Activated CD8-positive, alpha-beta memory T cell treated with anti-CD3 and anti-CD28 coated beads, Interleukin-2, amount 50 U/mL, for 24 hours (primary cell): ENCODE results near the gene TBC1D5.
"Not testable (repeated sequence)": the region's sequence is repeated elsewhere in the genome, so short reads cannot be mapped to it uniquely, and the experiment has no call there.

Experiments used
- DNase-seq: peaks from one replicate; pipeline ENCODE4 v3.0.0-alpha.2; 2020; ENCODE audit errors: extremely low read depth

Gene TBC1D5

DNA sequence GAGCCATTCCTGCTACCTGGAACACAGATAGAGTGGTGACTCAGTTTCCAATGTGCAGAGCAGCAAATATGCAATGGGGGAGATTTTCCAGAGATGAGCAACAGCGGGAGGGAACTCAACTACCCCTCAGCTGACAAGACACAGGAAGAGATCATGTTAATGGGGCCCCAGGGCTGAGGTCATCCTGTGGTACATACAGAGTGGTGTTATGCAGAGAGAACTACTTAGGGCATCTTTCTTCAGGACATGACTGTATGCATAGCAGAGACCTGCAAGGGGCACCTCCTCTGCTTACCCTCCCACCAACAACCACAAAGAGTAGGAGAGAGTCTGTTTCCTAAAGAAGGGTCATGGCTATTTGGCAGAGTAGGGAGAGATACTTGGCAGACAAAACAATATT, 6.8 kb upstream of the TBC1D5 start:
- no peak for DNase-seq

DNA sequence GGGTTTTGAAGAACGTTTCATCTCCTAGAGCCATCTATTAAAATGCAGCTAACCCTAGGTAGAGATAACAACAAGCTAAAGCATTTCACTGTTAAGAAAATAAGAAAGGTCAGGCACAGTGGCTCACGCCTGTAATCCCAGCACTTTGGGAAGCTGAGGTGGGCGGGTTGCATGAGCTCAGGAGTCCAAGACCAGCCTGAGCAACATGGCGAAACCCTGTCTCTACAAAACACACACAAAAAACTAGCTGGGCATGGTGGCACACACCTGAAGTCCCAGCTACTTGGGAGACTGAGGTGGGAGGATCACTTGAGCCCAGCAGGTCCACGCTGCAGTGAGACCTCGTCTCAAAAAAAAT, 5.4 kb upstream of the TBC1D5 start:
- DNase-seq = no peak

DNA sequence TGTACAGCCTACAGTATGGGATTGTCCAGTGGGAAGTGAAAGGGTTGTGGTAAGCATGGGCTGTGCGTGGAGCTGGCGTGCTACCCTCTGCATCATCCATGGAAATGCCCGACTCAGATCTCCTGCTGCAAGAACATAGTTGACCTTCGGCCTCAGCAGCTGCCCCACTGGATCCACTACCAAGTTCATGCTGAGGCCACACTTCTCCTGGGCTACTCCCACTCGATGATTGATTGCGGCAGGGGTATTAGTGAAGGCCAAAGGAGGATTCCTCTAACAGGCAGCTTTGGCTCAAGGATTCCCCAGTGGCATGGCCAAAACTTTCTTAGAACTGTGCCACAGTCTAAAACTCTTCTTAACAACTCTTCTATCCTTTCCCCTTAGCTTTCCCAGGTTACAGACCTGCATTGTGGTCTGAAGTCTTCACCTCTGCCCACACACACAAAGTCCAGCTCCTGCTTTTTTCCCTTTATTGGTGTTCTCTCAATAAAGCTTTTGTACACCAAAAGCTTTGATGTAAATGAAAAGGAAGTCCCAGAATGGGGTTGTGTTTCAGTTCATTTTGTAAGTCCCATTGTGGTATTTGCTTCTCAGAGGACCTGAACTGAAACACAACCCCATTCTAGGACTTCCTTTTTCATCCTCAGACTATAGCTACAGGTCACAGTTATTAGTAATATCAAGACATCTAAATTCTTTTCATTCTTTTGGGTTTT, 4.9 kb upstream of the TBC1D5 start:
- no peak for DNase-seq

DNA sequence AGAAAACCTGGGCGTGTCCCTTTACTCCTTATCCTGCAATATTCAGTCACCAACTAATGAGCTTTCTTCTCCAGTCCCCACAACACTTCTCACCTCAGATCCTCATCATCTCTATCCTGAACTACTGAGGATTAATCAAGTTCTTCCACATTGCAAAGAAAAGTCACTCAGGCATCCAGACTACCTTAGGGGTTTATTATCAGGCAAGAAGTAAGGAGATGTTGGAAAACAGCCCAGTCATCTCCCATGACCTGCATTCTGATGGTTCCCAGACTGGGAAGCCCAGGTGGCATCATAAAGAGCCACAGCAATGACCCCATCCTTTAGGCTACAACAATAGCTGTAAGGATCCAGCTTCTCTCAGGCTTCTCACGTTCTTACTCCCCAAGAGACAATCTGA, 3.5 kb upstream of the TBC1D5 start:
- DNase-seq = no peak

DNA sequence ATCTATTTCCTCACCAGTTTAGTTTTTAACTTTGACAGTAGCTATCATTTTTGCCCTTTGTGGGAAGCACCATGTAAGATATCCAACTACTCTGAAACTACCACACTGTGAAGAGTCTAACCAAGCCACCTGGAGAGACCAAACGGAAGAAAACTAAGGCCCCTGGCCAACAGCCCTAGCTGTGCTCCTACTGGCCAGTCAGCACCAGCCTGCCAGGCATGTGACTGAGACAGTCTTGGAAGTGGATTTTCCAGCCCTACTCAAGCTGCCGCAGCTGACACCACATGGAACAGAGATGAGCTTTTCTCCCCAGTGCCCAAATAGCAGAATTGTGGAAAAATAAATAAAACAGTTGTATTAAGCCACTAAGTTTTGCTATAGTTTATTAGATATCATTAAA, 2.9 kb upstream of the TBC1D5 start:
- DNase-seq = no peak

DNA sequence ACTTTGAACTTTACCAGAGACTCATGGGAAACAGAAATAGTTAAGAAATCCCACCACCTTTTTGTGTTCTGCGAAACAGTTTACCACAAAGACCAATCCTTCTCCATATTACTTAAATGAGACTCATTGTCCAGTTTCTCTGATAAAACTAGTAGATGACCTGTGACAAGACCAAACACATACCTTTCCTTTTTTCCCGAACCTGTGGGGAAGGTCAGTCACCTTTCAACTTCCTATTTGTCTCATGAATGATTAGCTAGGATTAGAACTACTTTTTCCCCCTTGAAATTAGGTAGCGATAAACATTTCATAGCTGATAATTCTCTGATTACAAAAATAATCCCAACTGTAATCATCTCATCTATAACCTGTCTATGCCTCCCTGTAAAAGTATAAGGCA, 2.3 kb upstream of the TBC1D5 start:
- no peak for DNase-seq

DNA sequence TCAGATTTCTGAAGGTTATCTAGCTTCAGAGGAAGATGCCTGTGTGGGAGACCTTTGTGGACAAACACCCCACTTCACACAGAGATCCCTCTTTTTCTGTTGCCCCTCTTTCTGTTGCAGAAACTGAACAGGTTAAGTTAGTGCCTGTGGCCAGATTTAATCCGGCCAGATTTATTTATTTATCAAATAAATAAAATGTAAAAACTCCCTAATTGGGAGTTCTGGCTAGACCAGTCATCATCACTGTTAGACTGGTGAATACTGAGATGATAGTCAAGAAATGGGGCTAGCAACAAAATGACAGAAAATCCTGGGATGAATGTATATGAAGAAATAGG, 1.2 kb upstream of the TBC1D5 start:
- no peak for DNase-seq

DNA sequence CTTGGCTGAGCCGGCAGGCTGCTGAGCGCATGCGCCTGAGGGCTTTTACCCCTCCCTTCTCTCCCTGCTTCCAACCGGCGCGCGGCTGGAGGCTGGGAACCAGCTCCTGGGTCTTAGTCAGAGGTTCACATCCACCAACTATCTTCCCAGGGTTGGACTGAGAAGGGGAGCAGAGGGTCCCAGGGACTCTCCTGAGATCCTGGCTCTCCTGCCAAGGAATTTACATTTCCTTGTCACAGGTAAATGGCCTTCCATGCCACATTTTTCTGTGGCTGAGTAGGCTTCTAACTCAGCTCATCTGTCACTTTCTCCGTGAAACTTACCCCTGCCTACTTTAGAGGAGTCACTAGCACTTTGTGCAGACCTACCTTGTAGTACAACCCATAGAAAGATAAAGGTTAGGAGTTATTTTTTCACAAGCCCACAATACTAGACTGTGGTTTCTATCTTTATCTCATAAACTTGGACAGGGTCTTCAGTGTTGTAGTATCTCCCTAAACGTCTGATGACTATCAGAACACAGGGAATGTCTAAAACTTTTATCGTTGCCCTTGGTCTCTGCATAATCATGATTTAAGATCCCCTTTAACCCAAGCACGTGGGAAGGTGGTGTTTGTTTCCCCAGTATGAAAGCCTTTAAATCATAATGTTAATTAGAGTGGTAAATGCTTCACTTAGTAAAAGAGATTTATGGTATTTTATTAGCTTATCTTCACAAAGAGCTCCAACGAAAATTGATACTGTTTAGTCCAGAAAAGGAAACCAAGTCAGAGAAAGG, 638 bp upstream of the TBC1D5 start:
- DNase-seq = no peak

DNA sequence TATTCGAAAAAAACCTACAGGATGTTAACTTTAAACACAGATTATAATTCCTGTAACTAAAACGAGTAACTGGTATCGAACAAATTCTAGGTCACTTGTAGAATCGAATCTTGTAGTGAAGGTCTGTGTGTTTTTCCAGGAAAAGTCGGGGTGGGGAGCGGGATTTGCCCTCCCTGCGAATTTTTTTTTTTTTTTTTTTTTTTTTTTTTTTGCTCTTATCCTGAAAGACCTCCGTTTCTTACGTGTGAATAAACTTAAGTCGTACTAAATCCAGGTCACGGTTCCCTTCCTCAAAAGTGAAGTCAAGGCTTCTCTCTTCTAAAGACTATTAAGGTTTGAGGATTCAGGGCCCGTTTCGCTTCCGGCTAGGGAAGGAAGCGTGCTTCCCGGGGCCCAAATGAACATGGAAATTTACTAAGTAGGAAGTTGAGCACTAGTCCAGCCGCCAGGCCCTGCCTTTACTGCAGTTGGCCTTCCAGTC, 770 bp downstream of the TBC1D5 start:
- no peak for DNase-seq

DNA sequence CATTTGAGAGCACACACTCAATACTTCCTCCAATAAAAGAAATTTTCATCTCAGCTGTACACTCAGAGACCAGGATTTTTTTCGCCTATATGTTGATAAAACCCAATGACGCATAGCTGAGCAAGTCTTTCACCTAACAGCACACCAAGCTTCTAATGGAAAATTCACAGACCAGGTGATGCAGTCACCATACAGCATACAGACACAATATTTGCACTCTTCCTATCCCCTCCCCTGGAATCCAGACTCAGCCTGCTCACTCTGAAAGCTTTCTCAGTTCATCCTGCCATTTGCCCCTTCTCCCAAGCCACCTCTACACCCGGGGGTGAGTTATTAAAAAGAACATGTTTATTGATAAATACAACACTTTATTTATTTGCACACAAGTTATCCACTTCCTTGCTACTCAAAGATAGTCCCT, 1.7 kb downstream of the TBC1D5 start:
- DNase-seq = no peak

DNA sequence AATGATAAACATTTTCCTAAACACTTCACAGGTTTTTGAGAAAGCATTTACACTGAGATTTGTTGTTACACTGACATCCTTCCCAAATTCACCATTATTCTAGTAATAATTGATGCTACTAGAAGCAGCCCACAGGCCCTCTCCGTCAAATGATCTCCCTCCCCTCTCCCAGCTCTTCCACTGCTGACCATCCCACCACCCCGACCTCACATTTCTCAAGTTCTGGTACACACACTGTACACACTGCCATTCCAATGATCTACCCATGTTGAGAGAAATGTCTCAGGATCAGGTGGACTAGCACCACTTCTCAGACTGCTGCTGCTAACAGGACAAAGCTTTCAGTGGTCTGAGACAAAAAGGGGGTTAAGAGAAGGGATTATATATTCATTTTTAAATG, 3.5 kb downstream of the TBC1D5 start:
- DNase-seq = no peak

DNA sequence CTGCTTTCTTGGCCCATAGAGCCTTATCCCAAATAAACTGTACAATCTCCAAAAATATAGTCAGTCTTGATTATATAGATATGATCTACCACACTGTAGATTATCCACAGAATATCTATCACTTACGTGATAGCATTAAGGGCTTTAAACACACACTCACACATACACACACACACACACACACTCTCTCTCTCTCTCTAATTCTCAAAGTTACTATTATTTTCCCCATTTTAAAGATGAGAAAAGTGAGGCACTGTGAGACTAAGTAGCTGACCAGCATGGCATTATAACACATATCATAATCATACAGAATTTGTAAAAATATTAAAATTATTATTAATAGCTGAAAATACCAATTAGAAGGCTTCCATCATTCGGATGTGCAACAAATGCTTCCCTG, 4.2 kb downstream of the TBC1D5 start:
- no peak for DNase-seq

DNA sequence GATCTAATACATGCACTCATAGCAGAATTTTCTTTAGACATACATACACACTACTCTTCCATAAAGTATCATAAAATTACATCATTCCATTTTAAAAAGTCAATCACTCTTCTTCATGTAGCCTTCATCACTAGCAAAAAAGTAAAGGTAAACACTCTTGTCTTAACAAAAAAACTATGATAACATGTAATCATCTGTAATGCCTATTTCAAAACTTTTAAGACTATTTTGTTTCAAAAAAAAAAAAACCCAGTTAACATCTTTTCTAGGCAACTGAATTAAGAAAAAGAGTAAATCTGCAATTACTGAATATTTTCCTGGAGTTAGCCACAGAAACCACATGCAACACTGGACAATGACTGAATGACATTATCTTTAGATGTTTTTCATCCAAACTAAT, 4.8 kb downstream of the TBC1D5 start:
- no peak for DNase-seq

DNA sequence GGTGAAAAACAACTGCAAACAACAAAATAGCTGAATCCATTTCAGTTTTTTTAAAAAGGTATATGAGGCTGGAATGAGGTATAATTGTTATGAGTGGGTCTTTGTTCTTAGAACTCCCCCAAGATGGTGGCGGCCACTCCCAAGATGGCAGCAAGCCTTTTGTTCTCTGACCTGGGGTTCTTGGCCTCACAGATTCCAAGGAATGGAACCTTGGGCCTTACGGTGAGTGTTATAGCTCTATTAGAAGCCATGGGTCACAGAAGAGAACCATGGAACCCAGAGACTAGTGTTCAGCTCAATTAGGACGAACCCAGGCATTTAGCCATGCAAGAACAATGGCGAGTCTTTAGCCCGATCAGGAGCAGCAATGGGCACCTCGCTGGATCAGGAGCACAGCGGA, 7.1 kb downstream of the TBC1D5 start:
- not testable (repeated sequence) for DNase-seq

DNA sequence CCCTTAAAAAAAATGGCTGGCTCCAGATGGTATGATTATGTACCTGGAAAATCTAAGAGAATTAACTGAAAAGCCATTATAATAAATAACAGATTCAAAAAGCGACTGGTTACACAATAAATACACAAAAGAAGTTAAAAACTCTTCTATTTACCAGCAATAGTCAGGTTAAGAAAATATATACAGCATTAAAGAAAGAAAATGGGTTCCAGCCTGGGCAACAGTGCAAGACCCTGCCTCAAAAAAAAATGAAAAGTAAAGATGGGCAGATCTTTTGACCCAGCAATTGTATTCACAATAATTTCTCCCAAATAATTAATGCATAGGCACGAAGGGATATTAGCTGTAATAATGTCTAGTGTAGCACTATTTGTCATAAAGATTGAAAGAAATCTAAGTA, 8.7 kb downstream of the TBC1D5 start:
- no peak for DNase-seq

DNA sequence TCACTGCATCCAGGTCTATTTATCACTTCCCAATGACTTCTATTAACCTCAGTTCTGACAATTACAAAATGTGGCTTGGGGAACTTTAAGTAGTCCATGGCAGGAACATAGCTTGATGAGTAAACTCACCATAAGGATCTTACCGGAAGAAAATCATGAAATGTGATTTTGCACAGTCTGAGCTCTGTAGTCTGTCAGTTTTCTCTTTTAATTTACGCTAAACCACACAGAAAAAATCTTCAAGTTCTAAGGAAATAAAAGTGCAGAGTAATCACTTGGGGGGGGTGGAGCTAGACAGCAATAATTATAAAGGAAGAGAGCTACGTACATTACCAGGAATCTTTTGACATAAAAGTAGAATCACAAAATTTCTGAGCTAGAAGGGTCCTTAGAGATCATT, 9.2 kb downstream of the TBC1D5 start:
- no peak for DNase-seq

DNA sequence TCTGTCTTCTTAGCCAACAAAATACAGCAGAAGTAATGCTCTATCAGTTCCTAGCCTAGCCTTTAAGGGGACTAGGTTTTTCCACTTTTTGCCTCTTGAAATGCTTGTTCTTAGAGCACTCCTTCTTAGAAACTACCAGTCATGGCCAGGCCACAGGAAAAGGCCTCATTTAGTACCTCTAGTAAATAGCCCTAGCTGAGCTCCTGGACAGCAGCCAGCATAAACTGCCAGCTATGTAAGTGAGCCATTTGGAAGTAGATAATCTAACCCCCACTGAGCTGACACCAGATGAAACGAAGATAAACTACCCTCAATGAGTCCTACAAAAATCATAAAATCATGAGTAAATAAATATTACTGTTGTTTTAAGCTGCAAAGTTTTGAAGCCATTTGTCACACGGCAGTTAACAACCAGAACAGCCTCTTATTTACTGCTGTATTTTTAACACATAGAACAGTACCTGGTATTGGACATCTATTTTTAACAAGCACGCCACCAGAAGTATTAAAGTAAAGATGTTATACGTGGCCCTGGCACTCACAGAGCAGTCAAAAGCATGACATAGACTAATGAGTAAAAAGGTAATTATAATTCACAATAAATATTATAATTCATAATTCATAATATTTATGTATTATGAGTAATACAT, 12.0 kb downstream of the TBC1D5 start:
- DNase-seq = no peak

DNA sequence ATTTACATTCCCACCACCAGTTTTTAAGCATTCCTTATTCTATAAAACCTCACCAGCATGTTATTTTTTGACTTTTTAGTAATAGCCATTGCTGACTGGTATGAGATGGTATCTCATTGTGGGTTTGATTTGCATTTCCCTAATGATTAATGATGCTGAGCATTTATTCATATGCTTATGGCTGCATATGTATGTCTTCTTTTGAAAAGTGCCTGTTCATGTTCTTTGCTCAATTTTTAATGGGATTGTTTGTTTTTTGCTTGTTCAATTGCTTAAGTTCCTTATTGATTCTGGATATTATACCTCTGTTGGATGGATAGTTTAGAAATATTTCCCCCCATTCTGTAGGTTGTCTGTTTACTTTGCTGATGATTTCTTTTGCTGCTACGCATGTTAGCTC, 16.1 kb downstream of the TBC1D5 start:
- no peak for DNase-seq

DNA sequence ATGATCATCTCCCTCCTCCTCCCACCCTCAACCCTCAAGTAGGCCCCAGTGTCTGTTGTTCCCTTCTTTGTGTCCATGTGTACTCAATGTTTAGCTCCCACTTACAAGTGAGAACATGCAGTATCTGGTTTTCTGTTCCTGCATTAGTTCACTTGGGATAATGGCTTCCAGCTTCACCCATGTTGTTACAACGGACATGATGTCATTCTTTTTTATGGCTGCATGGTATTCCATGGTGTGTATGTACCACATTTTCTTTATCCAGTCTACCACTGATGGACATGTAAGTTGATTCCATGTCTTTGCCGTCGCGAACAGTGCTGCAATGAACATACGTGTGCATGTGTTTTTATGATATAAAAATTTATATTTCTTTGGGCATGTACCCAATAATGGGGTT, 16.6 kb downstream of the TBC1D5 start:
- DNase-seq = not testable (repeated sequence)

DNA sequence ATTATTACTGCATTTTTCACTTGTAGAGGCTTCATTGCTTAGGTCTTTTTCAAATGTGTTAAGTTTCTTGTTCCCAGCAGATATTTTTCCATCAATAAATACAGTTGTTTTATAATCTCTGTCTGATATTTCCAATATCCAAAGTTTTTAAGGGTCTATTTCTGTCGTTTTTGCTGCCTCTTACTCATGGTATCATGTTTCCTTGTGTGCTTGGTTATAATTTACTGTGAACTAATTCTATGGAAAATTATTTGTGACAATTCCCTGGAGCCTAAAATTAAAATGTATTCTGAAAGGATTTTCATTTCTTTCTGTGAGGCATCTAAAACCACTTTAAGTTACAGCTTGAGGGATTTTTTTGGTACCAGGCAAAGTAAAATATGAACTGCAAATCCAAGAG, 17.5 kb downstream of the TBC1D5 start:
- DNase-seq = no peak

DNA sequence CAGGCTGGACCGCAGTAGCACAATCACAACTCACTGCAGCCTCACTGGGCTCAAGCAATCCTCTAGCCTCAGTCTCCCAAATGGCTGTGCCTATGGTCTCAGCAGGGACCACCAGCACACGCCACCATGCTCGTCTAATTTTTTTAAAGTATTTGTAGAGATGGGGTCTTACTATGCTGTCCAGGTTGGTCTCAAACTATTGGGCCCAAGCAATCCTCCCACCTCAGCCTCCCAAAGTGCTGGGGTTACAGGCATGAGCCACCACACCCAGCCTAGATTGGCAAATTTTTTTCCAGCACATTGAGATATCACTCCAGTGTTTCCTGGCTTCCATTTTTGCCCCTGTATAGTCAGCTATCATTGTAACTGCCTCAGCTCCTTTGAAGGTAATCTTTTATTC, 18.3 kb downstream of the TBC1D5 start:
- no peak for DNase-seq

DNA sequence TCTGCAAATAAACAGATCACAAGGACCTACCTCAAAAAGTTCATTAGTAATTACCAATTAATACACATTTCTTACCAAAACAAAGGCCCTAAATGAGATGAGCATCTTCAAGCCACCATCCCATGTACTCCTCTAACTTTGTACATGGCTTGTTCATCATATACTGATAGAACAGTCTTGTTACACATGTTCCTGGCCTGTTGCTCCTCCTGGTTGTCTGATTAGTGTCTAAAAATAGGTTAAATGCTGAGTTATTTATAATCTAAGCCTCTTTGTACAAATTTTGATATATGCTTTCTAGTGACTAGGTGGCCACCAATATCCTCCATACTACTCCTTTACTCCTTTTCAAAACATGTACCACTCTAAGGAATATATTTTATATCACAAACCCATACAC, 25.0 kb downstream of the TBC1D5 start:
- DNase-seq = no peak

DNA sequence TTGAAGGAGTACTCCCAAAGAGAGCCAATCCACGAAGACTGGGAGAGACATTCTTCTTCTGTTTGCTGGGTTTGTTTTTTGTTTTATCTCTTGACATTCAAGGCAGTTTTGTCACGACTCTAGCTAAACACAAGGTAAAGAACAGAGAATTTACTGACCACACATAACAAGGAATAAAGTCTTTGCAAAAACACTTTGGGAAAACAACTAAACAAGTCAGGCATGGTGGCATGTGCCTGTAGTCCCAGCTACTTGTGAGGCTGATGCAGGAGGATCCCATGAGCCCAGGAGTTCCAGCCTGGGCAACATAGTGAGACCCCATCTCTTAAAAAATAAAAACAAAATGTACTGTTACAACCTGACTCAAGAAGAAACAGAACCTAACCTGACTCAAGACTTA, 28.0 kb downstream of the TBC1D5 start:
- no peak for DNase-seq
